Heart left ventricle (tissue), 13 donors: ENCODE measurements around the gene CNTNAP5.

Source experiments
- CTCF ChIP-seq, 12 donors: fragments of 200-600 bp; sonication (generic) in 4 of 12; IDR thresholded peaks; one replicate each; pipeline versions ENCODE4 v1.5.0 to v1.8.0; 2018 to 2022; ENCODE audit warnings: antibody characterized with exemption in 12 of 12, mild to moderate bottlenecking in 5 of 12
- POLR2A ChIP-seq, 2 donors: fragments of 450-650 bp; IDR thresholded peaks; one replicate each; pipeline ENCODE4 v1.6.1; 2017; ENCODE audit warnings: antibody characterized with exemption in 2 of 2, mild to moderate bottlenecking in 2 of 2, moderate library complexity in 2 of 2
- donor health status: ischemic (EF 13 %, LVEDD 7.1; RV severe dilation, severe dysfunction).
- donor health status: DM: no; HTN: yes; CAD: no.
- donor health status: DM: no; HTN: no; CAD: no.
- donor health status: ischemic (EF 25% LVEDD 6.9; RV normal size, moderate dysfunction).
- donor health status: ischemic (EF 25% LVEDD 5.7; RV mildly dilated, moderate dysfunction).
- donor health status: ischemic (EF 35%, LVEDD 5.7; RV mildly dilated, moderate dysfunction).
- donor health status: nonischemic (EF 11% LVEDD 7.7; RV severe dilation, severe dysfunction).
- donor health status: DM: yes; HTN: yes; CAD: no.
- donor health status: PGD.
- donor health status: ischemic (EF 29% LVEDD 5.4; RV normal size, mild dysfunction).
- donor health status: nonischemic (EF 23%, LVEDD 6.1; RV moderate dilation, normal function).

GRCh38 chr2:124246170-124246569 is 221.1 kb downstream of the CNTNAP5 start:
- no peak for TF ChIP-seq CTCF (IDR thresholded peaks at IDR 0.05)
- no peak for TF ChIP-seq POLR2A (IDR thresholded peaks at IDR 0.05)
